Activated T-helper 1 cell treated with anti-CD3 and anti-CD28 coated beads, Interleukin-12 subunit alpha, Interleukin-12 subunit beta, Interleukin-2, Interleukin-4 antibody, amounts not matched to agents 30 ng/mL and 10 ng/mL and 1 ng/mL, durations not matched to agents 14 hours and 24 hours and 36 hours (primary cell): ENCODE data around the gene ST3GAL3. TPM values are rescaled to one million over a fixed set of nuclear protein-coding genes. Genes with fewer than 3 reads are reported as not detected.

Experiments
- DNase-seq: peaks from one replicate; pipeline ENCODE4 v3.0.0; 2021; ENCODE audit warnings: low spot score
- H3K27ac Mint-ChIP-seq: one replicate; pipeline ENCODE4 v1.8.0; 2021; ENCODE audit warnings: mild to moderate bottlenecking, mixed read lengths
- H3K27me3 Mint-ChIP-seq: one replicate; pipeline ENCODE4 v1.8.0; 2022; ENCODE audit warnings: mild to moderate bottlenecking, moderate library complexity, mixed read lengths; ENCODE audit not compliant: insufficient read depth
- H3K36me3 Mint-ChIP-seq: one replicate; pipeline ENCODE4 v1.8.0; 2021; ENCODE audit warnings: low read depth, mixed read lengths
- H3K4me1 Mint-ChIP-seq: one replicate; pipeline ENCODE4 v1.8.0; 2021; ENCODE audit warnings: low read depth, mixed read lengths
- H3K4me3 Mint-ChIP-seq: one replicate; pipeline ENCODE4 v1.8.0; 2021; ENCODE audit warnings: mild to moderate bottlenecking, moderate library complexity, mixed read lengths
- H3K9me3 Mint-ChIP-seq: one replicate; pipeline ENCODE4 v1.8.0; 2021; ENCODE audit warnings: mixed read lengths
- intact Hi-C: fragments of 100-400 bp; cut with micrococcal nuclease; formaldehyde crosslinking; loops from one replicate; pipeline ENCODE4 v1.15.1; 2024
- total RNA-seq: library from RNA; stranded (reverse); gene quantifications from 2 replicates; pipeline ENCODE4 v1.2.3, GENCODE V29; 2022

ST3GAL3 gene
- total RNA-seq, 1 donor from 2014 or later = 19.0 TPM

- Mint-ChIP-seq H3K27me3 (no peaks in the 10 kb centered on the region), H3K27ac (no peak overlapping the region)
- intact Hi-C loops = no loop called here
Measured at GRCh38 chr1:43878440-43878839, 171.1 kb downstream of the ST3GAL3 start.

GRCh38 chr1:43878854-43879253 is 171.5 kb downstream of the ST3GAL3 start:
- no peaks in the 10 kb centered on the region for H3K27me3 Mint-ChIP-seq
- DNase-seq = no peak
- H3K9me3 Mint-ChIP-seq = no peaks in the 10 kb centered on the region
- H3K4me3 Mint-ChIP-seq = no peak overlapping the region
- no peaks in the 10 kb centered on the region for H3K36me3 Mint-ChIP-seq
- H3K4me1 Mint-ChIP-seq = no peaks in the 10 kb centered on the region
- intact Hi-C loops = no loop called here
- no peak overlapping the region for H3K27ac Mint-ChIP-seq

More at GRCh38 chr1:43878440-43878839, 171.1 kb downstream of the ST3GAL3 start:
- H3K4me3 Mint-ChIP-seq = no peak overlapping the region
- no peaks in the 10 kb centered on the region for H3K36me3 Mint-ChIP-seq
- no peaks in the 10 kb centered on the region for H3K4me1 Mint-ChIP-seq
- DNase-seq = no peak
- no peaks in the 10 kb centered on the region for H3K9me3 Mint-ChIP-seq

- no peaks in the 10 kb centered on the region for H3K36me3 Mint-ChIP-seq
- H3K4me1 Mint-ChIP-seq = no peaks in the 10 kb centered on the region
- no peak overlapping the region for H3K4me3 Mint-ChIP-seq
- no peaks in the 10 kb centered on the region for H3K9me3 Mint-ChIP-seq
- H3K27ac Mint-ChIP-seq = no peak overlapping the region
- H3K27me3 Mint-ChIP-seq = no peaks in the 10 kb centered on the region
- no peak for DNase-seq
- intact Hi-C loops = no loop called here
Measured at GRCh38 chr1:43879414-43879813, 172.1 kb downstream of the ST3GAL3 start.

GRCh38 chr1:43879996-43880395 is 172.7 kb downstream of the ST3GAL3 start:
- H3K9me3 Mint-ChIP-seq = no peaks in the 10 kb centered on the region
- no peak overlapping the region for H3K27ac Mint-ChIP-seq
- intact Hi-C loops = no loop called here
- no peaks in the 10 kb centered on the region for H3K4me1 Mint-ChIP-seq
- H3K36me3 Mint-ChIP-seq = no peaks in the 10 kb centered on the region
- no peak for DNase-seq
- H3K4me3 Mint-ChIP-seq = no peak overlapping the region
- no peaks in the 10 kb centered on the region for H3K27me3 Mint-ChIP-seq

- no peak overlapping the region for H3K27ac Mint-ChIP-seq
- H3K4me1 Mint-ChIP-seq = no peaks in the 10 kb centered on the region
- H3K4me3 Mint-ChIP-seq = no peak overlapping the region
- no peaks in the 10 kb centered on the region for H3K9me3 Mint-ChIP-seq
- no peaks in the 10 kb centered on the region for H3K36me3 Mint-ChIP-seq
- H3K27me3 Mint-ChIP-seq = no peaks in the 10 kb centered on the region
- intact Hi-C loops = no loop called here
- no peak for DNase-seq
Measured at GRCh38 chr1:43880604-43881003, 173.3 kb downstream of the ST3GAL3 start.

- no peaks in the 10 kb centered on the region for H3K4me1 Mint-ChIP-seq
- intact Hi-C loops = no loop called here
- H3K27ac Mint-ChIP-seq = no peak overlapping the region
- H3K4me3 Mint-ChIP-seq = no peak overlapping the region
- no peaks in the 10 kb centered on the region for H3K9me3 Mint-ChIP-seq
- H3K27me3 Mint-ChIP-seq = no peaks in the 10 kb centered on the region
- no peaks in the 10 kb centered on the region for H3K36me3 Mint-ChIP-seq
- DNase-seq = no peak
Measured at GRCh38 chr1:43881415-43881814, 174.1 kb downstream of the ST3GAL3 start.

GRCh38 chr1:43882763-43883162 is 175.4 kb downstream of the ST3GAL3 start:
- no peak overlapping the region for H3K4me3 Mint-ChIP-seq
- H3K27me3 Mint-ChIP-seq = no peaks in the 10 kb centered on the region
- intact Hi-C loops = no loop called here
- H3K27ac Mint-ChIP-seq = no peak overlapping the region
- no peaks in the 10 kb centered on the region for H3K36me3 Mint-ChIP-seq
- H3K4me1 Mint-ChIP-seq = no peaks in the 10 kb centered on the region
- no peaks in the 10 kb centered on the region for H3K9me3 Mint-ChIP-seq
- no peak for DNase-seq

GRCh38 chr1:43883321-43883720 is 176.0 kb downstream of the ST3GAL3 start:
- intact Hi-C loops = no loop called here
- Mint-ChIP-seq H3K4me3 (no peak overlapping the region), H3K36me3 (no peaks in the 10 kb centered on the region), H3K4me1 (no peaks in the 10 kb centered on the region), H3K9me3 (no peaks in the 10 kb centered on the region), H3K27ac (no peak overlapping the region), H3K27me3 (no peaks in the 10 kb centered on the region)
- no peak for DNase-seq

GRCh38 chr1:43885279-43885801 is 178.0 kb downstream of the ST3GAL3 start:
- intact Hi-C loops = no loop called here
- no peaks in the 10 kb centered on the region for H3K27me3 Mint-ChIP-seq
- H3K9me3 Mint-ChIP-seq = no peaks in the 10 kb centered on the region
- DNase-seq = no peak
- no peak overlapping the region for H3K27ac Mint-ChIP-seq
- H3K4me3 Mint-ChIP-seq = no peak overlapping the region
- no peaks in the 10 kb centered on the region for H3K4me1 Mint-ChIP-seq
- no peaks in the 10 kb centered on the region for H3K36me3 Mint-ChIP-seq

- no peak for DNase-seq
- intact Hi-C loops = no loop called here
Measured at GRCh38 chr1:43887748-43888147, 180.4 kb downstream of the ST3GAL3 start.

GRCh38 chr1:43890815-43891214 is 183.5 kb downstream of the ST3GAL3 start:
- intact Hi-C loops = no loop called here
- no peak for DNase-seq
- Mint-ChIP-seq H3K36me3 (no peaks in the 10 kb centered on the region), H3K4me3 (no peak overlapping the region), H3K27ac (no peak overlapping the region), H3K4me1 (no peaks in the 10 kb centered on the region), H3K9me3 (no peaks in the 10 kb centered on the region), H3K27me3 (no peaks in the 10 kb centered on the region)

More at GRCh38 chr1:43887748-43888147, 180.4 kb downstream of the ST3GAL3 start:
- no peaks in the 10 kb centered on the region for H3K4me1 Mint-ChIP-seq
- H3K27me3 Mint-ChIP-seq = no peaks in the 10 kb centered on the region
- no peak overlapping the region for H3K27ac Mint-ChIP-seq
- no peak overlapping the region for H3K4me3 Mint-ChIP-seq
- no peaks in the 10 kb centered on the region for H3K9me3 Mint-ChIP-seq
- no peaks in the 10 kb centered on the region for H3K36me3 Mint-ChIP-seq

GRCh38 chr1:43893006-43893405 is 185.7 kb downstream of the ST3GAL3 start:
- Mint-ChIP-seq H3K4me3 (no peak overlapping the region), H3K4me1 (no peaks in the 10 kb centered on the region), H3K9me3 (no peaks in the 10 kb centered on the region), H3K27me3 (no peaks in the 10 kb centered on the region), H3K36me3 (no peaks in the 10 kb centered on the region), H3K27ac (no peak overlapping the region)
- DNase-seq = no peak
- intact Hi-C loops = no loop called here

- Mint-ChIP-seq H3K4me1 (no peaks in the 10 kb centered on the region), H3K27me3 (no peaks in the 10 kb centered on the region), H3K36me3 (peaks cover 3% of the 10 kb centered on the region), H3K4me3 (no peak overlapping the region), H3K9me3 (no peaks in the 10 kb centered on the region), H3K27ac (no peak overlapping the region)
- DNase-seq = no peak
- intact Hi-C loops = no loop called here
Measured at GRCh38 chr1:43898981-43899380, 191.6 kb downstream of the ST3GAL3 start.

- no peak overlapping the region for H3K27ac Mint-ChIP-seq
- peaks cover 3% of the 10 kb centered on the region for H3K36me3 Mint-ChIP-seq
- no peak for DNase-seq
- intact Hi-C loops = no loop called here
- H3K4me3 Mint-ChIP-seq = no peak overlapping the region
- no peaks in the 10 kb centered on the region for H3K9me3 Mint-ChIP-seq
- H3K4me1 Mint-ChIP-seq = no peaks in the 10 kb centered on the region
- no peaks in the 10 kb centered on the region for H3K27me3 Mint-ChIP-seq
Measured at GRCh38 chr1:43900386-43900785, 193.1 kb downstream of the ST3GAL3 start.
